NCI-H345 treated with DMSO at 0.1 percent for 48 hours (cell line): ENCODE measurements around the gene KITLG.
"Not testable (repeated sequence)": the region's sequence is repeated elsewhere in the genome, so short reads cannot be mapped to it uniquely, and the experiment has no call there.

Experiments
- DNase-seq: peaks from one replicate; lab custom pipeline; 2025; ENCODE audit not compliant: unreplicated experiment; lab: John Stamatoyannopoulos, UW

The KITLG gene

DNA sequence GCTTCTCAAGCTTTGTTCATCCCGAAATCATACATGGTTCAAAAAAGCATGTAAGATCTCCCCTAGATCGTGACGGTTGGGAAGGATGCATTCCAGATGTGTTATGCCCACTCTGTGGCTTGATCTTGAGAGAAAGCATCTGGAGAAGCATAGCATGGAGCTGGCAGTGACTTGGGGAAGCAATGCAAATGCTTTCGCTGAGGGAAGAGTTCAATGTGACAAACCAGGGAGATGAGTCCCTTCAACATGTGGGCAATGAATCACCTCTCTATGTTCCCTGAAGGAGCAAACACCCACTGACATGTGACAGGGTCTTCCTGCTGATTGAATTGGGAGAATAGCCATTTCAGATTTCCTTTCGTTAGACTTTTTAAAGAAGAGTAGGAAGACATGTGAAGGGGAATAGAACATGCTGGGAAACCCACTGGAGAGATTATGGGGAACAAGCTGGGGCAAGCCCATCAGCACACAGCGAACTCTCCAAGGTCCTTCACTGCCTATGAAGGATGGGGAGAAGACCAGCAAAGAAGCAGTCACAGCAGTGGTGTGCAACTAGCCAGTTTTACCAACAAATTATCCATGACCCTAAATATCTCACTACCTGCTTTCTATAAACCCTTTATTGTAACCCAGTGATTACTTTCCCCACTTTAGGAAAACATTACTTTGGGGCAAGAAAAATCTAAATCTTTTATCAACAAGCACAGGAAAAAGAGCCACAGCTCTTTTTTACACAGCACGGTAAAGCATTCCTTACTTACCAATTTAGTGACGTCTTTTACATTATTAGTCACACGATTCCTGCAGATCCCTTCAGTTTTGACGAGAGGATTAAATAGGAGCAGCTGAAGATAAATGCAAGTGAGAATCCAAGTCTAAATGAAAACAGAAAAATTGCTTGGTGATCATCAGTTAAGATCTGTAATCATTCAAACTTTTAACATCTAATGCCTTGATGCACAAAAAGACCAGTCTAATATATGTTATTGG, 35.0 kb downstream of the KITLG start:
- no peak for DNase-seq

DNA sequence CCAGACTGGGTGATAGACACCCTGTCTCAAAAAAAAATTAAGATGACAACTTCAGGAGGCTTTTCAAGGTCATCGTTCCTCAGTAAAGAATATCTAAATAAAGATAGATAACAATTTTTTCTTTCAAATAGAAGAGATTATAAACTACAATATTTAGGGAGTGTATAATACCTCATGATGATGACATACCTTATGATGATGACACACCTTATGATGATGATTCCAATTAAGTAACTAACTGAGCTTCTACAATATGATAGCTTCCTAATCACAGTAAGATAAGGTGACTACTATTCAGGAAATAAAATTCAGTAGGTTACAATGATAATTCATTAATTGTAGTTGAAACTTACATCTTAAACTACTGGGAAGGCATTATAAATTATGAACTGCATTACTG, 40.4 kb downstream of the KITLG start:
- no peak for DNase-seq

DNA sequence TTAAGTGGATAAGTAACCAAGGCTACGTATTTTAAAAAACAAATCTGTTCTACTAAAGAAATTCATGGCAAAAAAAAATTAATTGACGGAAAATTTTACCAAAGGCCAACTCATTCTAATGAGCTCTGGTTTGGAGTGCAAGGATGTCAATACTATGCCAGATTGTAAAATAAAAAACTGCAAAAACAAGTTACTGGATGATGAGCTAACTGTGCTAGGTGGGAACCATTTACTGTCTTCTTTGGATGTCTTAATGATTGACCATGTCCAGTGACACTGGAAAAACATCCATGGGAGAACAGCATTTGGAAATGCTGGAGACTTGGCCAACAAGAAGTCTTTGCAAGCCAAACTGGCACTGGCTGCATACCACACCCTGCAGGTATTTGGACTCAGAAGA, 41.6 kb downstream of the KITLG start:
- DNase-seq, result no peak

DNA sequence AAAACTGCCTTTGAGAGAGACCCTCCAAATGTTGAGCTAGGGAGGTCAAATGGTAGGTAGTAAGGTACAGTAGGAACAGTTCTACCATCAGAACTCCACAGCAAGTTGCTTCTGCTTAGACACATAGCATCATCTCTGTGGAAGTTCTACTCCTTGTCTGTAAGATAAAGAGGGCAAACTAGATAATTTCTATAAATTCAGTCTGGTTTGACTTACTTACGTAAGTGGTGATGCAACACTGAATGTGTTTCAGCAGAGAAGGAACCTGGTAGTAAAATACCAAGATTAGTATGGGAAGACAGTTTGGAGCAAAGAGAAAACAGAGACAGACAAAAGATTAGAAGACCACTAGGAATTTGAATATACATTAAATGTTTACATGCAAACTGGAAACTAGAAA, 42.0 kb downstream of the KITLG start:
- no peak for DNase-seq

DNA sequence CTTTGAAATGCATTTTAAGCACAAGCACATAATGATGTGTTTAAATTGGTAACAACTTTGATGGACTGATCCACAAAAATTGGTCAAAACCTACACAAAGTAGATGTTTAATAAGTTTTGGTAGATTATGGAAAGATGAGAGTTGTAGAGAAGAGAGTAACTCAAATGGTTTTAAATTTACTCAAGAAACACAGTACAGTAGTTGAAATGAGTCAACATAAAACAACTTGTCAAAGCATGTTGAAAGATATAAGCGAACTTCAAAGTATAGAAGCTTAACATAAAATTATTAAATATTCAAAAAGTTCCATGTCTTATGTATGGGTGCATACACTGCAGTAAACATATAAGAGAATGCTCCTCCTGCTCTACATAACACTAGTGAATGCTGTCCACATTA, 49.4 kb downstream of the KITLG start:
- DNase-seq, result no peak

DNA sequence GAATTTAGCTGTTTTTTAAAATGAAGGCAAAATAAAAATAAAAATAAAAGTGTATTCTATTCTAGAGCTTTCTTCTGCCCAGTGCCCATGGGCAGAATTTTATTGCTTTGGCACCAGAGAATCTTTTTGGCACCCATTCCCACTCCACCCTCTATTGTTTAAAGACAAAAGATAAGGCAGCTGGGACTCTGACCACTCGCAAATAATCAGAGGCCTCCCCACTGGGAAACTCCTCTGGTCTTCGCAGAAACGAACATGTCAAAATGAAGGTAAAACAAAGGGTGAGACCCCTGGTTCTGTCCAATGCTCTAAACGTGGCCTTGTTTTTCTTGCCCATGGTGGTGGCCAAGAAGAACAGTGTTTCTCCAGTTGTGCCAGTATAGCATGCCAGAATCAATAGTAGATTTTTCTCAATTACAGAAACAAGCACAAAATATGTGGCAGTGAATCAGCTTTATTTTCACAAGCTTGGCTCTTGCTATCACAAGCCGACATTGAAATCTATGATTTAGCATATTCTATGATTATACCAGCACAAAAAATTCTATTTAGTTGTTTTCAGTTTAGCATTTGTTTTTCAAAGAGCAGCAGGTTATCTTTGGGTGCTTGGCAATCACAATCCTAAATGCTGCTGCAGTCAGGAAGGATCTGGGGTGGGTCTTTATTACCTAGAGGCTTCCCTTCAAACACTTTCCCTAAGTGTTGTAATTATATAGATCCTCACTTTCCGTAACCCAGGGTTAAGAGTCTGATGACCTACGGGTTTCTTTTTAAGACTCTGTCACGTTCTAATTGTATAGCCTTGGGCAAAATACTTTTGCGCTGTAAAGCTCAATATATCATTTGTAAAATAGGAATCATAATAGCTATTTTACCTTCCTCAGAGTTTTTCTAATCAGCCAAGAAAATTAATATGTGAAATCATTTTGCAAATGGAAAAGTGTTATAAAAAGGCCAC, 50.5 kb downstream of the KITLG start:
- peak; percentile 39 for DNase-seq

DNA sequence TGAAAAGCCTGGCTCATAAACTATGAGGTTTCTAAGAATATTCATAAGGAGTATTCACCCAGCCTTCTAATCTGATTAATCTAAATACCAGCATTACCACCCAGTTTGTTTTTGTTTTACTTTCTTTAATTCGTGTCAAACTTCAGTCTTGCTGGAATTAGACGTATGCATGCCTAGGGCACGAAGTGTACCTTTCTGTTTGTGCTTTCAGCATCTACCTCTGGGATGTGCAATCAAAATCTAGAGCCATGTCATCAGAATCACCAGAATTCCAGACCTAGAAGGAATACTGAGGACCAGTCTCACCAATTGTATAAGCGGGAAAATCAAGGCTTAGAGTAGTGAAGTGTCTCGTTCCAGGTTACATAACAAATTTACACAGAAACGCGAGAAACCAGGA, 57.3 kb downstream of the KITLG start:
- no peak for DNase-seq

DNA sequence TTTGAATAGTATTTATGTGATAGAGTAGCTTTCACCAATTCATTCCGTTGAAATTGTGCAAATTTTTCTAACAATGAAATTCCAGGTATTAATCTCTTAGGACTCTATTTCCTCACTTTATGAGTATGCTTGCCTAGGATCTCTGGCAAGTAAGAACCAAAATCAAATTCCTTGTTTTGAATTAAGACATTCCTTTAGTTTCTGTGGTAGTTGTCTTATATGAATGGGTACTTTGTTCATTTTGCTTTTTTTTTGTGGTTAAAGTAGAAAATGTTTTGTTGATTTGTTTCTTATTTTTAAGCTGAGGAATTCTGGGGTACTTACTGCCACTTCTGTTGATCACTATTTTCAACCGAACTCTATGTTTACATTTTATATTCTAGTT, 59.8 kb downstream of the KITLG start:
- DNase-seq, result no peak

DNA sequence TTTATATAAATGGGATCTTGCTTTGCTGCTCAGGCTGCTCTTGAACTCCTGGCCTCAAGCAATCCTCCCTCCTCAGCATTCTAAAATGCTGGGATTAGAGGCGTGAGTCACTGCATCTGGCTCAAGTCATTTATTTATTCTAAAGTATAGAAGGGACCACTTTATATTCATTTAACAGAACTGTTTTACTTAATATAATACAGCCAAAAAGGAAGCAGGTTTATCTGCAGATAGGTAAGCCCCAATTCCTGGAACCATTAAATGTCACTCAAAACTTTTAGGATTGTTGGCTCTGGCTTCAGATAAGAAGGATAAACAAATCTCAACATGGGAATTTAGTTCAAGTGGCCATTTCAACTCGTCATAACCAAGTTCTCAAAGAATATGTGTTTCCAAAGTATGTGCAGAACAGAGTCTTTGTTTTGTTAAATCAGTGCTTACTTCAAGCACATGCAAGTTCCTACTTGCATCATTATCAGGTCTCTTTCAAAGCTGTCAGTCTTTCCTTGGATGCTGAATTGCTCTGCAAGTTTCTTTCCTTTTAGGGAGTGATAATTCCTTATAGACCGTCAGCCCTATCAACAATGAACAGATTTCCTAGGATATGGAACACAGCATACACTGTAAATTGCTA, 60.4 kb downstream of the KITLG start:
- no peak for DNase-seq

DNA sequence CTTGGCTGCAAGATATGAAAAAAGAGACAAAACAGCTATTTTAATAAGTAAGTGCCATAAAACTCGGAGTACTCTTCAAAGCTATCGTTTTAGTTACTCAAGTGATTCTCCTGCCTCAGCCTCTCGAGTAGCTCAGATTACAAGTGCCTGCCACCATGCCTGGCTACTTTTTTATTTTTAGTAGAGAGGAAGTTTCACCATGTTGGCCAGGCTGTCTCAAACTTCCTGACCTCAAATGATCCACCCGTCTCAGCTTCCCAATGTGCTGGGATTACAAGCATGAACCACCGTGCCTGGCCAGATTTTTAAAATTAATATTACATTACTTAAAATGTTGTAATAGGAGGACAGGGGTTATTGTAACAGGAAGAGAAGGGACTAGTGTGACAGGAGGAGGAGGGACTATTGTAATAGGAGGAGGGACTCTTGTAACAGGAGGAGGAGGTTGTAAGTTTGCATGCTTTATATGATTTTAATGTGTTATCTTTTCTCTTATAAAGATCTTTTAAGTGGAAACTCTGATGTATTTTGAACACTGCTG, 61.3 kb downstream of the KITLG start:
- no peak for DNase-seq

DNA sequence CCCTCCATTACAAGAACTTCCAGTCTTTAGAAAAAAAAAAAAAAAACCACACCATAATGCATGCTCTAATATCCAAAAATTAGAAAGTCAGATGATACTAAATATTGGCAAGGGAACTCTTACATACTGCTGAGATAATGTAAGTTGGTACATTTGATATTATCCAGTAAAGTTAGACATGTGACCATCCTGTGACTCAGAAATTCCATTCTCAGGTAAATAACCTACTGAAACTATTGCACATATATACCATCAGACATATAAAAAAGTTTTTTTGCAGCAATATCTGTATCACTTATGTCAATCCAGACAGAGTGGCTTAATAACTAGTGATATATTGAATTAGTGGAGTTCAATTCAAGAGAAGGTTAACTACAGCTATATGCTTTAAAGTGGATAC, 63.5 kb downstream of the KITLG start:
- DNase-seq, result no peak

DNA sequence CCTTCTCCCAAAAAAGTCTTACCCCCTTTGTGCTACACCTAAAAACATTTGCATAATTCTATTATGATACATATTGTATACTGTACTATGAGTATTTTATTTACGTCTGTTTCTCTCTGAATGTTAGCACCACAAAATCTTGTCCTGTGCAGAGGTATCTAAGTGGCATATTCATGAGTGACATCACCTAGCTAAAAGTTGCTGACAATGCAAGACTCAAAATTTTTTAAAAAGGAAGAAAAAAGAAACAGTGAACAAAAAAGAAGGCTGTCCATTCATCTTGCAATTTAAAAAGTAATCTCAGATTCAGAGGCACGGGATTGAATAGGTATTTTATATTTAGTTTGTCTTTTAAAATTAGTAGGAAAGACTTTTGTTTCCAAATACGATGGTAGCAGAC, 69.4 kb downstream of the KITLG start:
- DNase-seq, result no peak

DNA sequence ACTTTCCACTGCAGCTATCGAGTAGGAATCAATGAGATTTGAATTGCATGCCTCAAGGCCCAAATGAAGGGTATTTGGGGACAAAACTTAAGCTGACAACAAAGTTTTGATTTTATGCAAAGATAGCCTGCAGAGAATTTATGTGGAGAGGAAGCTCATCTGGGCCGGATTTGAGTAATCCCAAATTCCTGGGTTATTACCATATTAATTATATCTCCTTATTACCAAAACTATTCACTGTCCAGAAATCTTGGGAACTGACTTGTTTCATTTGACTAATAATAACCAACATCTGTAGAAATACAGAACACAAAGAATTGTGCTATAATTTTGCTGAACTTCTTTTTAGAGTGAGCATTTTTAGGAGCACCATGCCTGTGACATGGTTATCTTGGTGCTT, 70.4 kb downstream of the KITLG start:
- DNase-seq, result no peak

DNA sequence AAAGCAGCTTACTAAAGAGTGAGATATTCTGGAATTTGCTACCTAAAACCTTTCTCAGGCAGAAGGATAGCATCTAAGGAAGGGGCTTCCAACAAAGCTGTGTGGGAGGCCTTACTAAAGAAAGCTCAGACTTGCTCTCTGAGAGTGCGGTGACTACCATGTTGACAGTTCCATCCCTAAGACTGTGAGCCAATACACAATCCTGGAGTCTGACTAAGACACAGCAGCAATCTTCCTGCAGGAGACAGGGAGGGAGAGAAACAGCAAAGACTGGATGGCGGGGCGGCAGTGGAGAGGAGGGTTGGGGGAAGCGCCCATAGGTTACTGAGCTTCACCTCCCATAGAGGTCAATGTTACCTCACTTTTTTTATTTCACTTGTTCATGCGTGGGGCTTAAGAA, 70.9 kb downstream of the KITLG start:
- no peak for DNase-seq

DNA sequence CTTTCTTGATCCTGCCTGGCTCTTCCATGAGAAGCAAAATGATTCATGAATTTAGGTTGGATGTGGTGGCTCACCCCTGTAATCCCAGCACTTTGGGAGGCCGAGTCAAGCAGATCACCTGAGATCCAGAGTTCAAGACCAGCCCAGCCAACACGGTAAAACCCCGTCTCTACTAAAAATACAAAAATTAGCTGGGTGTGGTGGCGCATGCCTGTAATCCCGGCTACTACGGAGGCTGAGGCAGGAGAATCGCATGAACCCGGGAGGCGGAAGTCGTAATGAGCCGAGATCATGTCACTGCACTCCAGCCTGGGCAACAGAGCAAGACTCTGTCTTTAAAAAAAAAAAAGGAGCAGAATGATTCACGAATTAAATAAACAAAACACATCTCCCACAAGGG, 72.4 kb downstream of the KITLG start:
- DNase-seq, result not testable (repeated sequence)

DNA sequence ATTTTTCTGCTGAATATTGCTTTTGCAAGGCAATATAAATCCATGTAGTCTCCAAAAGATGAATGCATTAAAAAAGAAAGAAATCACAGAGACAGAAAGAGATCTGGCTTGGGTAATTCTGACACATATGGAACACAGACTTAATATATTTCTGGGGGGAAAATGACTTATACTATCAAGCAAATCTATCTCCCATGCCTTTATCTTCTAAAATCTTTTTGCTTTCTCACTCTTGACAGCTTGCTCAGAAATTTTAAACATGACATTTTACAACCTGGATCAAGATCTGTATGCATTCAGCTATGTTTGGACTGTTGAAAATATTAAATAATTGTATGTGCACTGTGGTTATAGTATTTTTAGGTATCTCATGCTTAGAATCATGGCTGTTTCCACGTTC, 73.0 kb downstream of the KITLG start:
- no peak for DNase-seq

DNA sequence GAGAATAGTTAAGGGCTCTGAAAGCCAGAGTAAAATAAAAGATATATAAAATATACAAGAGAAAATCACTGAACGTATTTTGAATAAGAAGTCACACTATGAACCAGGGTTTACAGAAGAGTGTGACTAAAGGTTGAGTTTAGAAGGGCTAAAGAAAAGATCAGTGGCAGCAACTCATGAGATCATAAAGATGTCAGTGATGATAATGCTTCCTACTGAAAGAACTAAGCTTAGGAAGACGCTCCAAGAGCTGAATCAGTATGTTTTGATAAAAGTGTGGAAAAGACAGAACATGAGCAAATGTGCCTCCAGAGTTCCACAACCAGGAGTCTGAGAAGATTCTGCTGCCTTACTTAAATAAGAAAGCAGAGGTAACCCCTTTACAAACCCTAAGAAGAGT, 74.6 kb downstream of the KITLG start:
- no peak for DNase-seq

DNA sequence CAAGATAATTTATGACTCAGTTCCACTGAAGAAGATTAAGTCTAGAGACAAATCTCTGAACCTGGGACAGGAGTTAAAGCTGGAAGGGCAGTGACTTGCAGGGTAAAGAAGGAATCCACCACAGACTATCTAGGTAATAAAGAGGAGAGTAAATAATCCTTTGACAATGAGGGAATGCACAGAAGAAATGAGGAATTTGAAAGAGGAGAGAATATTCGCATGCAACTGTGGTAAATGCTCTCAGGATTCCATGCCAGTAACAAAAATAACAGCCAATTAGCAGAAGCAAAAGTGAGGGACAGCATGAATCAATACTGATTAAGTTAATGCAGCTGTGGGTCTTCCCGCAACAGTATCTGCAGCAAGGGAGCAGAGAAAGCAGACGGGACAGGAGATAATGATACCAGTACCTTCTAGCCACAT, 77.0 kb downstream of the KITLG start:
- no peak for DNase-seq

DNA sequence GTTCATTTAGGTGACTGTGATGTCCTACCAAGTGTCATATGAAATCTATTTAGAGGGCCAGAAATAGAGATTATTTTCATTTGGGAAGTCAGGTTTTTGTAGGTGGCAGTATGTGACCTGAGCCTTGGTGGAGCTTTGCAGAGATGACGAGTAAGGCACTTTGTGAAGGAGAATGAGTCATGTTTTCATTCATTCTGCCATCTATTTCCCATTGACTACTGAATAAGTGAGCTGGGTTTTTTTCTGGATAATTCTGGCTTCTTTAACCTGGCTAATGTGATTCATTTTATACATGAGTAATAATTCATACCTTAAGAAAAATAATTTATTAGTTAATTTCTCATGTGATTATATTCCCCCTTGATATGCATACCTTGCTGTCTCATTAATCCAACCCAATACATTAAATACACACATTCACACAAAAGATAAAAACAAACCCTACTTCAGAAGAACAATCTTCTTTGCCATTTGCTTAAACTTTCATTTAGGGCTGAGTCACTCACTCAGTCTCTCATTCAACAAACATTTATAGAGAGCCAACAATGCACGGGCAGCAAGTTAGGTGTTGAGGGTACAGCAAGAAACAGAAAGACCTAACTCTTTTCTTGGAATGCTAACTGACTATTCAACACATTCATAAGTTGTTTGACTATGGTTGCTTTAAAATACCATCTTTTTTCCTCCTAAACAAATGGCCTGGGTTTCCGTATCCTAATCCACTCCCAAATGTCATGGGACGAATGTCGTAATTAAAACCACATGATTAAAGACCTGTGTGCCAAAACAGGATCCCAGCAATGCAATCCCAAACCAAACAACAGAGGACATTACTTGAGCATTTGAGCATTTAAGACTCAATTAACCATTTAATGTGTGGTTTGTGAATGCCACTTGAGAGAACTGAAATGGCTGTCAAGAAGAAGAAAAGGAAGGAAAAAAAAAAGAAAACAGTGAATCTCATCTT, 78.0 kb downstream of the KITLG start:
- no peak for DNase-seq

DNA sequence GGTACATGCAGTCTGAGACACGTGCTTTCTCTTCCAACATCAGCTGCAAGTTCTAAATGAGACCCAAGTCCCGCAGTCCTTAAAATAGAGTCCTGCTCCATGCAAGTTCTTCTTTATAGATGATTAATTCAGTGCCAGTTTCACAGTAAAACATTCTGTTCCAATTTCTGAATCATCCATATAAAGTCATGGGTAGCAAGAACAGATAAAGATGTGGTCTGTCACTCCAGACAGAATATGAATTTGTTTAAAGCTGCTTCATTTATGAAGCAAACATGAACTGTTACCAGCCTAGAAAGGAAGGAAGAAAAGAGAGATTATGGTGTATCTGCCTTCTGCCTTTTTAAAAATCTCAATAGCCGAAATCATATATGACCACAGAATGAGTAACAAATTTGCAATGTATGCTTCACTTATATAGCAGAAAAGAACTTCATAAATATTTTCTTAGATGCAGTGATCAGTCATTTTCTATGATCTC, 83.3 kb downstream of the KITLG start:
- DNase-seq, result no peak
